ENCODE measurements around the gene CUEDC1.

The CUEDC1 gene

DNA sequence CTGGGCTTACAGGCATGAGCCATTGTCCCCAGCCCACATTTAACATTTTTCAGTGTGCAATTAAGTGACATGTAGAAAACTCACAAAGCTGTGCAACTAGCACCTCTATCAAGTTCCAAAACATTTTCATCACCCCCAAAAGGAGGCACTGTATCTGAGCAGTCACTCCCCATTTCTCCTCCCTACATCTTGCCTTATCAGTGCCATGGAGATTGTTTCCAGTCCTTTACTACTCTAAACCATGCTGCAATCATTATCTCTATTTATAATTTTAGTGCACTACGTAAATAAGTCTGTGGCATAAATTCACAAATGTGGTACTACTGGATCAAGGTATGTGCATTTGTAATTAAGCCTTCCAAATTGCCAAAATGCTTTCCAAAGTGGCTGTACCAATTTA, 112.9 kb downstream of the CUEDC1 start:
- FAIRE-seq, result no peak
- no peak for TF ChIP-seq POLR2AphosphoS5 (IDR thresholded peaks at IDR 0.05; ENCODE audit: low read depth, low read length)
- no peak for TF ChIP-seq TAF1 (IDR thresholded peaks at IDR 0.05; ENCODE audit: borderline replicate concordance, low read depth, low read length)
- TF ChIP-seq POLR2A (IDR thresholded peaks at IDR 0.05; ENCODE audit: low read depth, low read length), result no peak
- no peak for DNase-seq (ENCODE audit: insufficient read length)

DNA sequence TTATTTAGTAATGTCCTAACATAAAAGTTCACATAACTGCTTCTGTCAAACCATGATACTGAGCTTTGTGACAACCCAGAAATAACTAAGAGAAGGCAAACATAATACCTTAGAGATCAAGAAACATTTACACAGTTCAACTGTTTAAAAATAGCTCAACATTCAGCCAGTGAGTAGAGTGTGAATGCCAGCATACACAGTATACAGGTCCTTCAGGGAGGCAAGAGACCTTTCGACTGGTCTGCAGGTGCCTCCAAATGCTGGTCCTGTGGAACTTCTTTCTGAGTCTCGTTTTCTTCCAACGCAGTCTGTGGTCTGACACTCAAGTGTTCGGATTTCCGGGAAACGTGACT, 115.7 kb downstream of the CUEDC1 start:
- TF ChIP-seq POLR2A (IDR thresholded peaks at IDR 0.05; ENCODE audit: low read depth, low read length), result no peak
- no peak for TF ChIP-seq POLR2AphosphoS5 (IDR thresholded peaks at IDR 0.05; ENCODE audit: low read depth, low read length)
- TF ChIP-seq TAF1 (IDR thresholded peaks at IDR 0.05; ENCODE audit: borderline replicate concordance, low read depth, low read length), result no peak
- no peak for DNase-seq (ENCODE audit: insufficient read length)
- FAIRE-seq, result no peak

DNA sequence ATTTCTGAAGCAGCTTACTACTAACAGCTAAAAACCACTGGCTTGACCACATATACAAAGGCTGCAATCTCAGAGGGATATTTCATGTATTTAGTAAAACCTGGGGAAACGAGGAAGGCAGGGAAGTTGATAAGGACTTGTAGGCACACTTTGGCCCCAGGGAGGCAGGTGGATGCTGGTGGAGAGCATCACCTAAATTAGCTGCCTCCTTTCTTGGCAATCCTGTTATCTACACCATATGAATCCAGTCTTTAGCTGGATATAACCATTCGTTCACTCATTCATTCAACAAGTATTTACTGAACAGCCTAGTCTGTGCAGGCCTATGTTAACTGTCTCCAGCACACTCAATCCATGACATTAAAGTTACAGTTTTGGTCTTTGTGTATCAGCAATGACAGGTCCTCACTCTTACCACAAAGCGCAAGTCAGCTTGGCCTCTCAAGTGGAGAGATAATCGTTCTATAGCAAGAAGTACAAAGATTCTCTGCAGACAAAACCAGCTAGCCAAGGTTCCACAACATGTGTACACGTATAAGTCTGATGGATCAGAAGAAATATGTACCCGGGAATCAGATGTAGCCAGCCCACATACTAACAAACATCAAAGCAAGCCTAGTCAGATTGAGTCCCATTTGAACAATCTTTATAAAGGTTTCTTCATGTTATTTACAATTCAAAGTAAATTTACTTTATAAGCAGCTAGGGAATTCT, 116.2 kb downstream of the CUEDC1 start:
- no peak for FAIRE-seq
- TF ChIP-seq POLR2A (IDR thresholded peaks at IDR 0.05; ENCODE audit: low read depth, low read length) (no peak), TAF1 (IDR thresholded peaks at IDR 0.05; ENCODE audit: borderline replicate concordance, low read depth, low read length) (no peak), POLR2AphosphoS5 (IDR thresholded peaks at IDR 0.05; ENCODE audit: low read depth, low read length) (no peak)
- no peak for DNase-seq (ENCODE audit: insufficient read length)

DNA sequence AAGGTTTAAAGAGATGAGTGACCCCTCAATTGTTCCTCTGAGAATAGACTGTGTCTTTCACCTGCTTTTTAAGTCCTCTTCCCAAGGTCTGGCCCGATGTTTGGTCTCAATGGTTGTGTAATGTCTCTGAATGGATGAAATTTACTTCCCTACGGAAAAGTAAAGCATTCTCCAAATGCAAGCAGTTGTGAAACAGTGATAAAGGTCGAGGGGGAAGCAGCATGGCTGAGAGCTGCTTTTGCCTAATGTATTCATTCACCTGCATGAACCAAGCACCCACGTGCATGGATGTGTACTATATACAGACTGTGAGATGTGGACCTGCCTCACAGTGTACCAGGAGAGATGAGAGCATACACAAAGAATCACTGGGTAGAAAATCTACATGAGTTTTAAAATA, 116.8 kb downstream of the CUEDC1 start:
- no peak for DNase-seq (ENCODE audit: insufficient read length)
- FAIRE-seq, result no peak
- TF ChIP-seq POLR2A (IDR thresholded peaks at IDR 0.05; ENCODE audit: low read depth, low read length) (no peak), POLR2AphosphoS5 (IDR thresholded peaks at IDR 0.05; ENCODE audit: low read depth, low read length) (no peak)

DNA sequence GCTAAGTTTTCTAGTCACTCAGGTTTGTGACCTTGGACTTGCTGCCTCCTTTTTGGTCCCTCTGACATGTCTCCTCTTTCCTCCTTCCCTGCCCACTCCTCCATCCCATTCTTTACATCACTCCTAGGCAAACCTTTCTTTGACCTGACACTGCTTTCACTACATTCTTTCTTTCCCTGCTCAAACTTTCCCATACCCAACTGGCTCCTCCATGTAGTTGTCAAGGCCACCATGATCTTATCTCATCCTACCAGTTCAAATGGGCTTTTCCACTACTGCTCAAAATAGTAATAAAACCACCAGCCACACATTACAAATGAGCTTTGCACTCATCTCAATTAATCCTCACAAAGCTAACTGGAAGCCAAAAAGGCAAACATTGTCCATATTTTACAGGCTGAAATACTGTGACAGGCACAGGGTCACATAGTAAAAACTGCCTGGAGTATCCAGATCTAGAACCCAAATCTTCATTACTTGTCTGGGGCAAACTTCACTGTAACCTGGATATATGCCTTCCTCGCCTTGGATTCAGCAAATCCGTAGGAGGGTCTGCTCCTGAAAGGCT, 119.8 kb downstream of the CUEDC1 start:
- no peak for FAIRE-seq
- no peak for DNase-seq (ENCODE audit: insufficient read length)
- TF ChIP-seq POLR2A (IDR thresholded peaks at IDR 0.05; ENCODE audit: low read depth, low read length) (no peak), POLR2AphosphoS5 (IDR thresholded peaks at IDR 0.05; ENCODE audit: low read depth, low read length) (no peak), TAF1 (IDR thresholded peaks at IDR 0.05; ENCODE audit: borderline replicate concordance, low read depth, low read length) (no peak)

DNA sequence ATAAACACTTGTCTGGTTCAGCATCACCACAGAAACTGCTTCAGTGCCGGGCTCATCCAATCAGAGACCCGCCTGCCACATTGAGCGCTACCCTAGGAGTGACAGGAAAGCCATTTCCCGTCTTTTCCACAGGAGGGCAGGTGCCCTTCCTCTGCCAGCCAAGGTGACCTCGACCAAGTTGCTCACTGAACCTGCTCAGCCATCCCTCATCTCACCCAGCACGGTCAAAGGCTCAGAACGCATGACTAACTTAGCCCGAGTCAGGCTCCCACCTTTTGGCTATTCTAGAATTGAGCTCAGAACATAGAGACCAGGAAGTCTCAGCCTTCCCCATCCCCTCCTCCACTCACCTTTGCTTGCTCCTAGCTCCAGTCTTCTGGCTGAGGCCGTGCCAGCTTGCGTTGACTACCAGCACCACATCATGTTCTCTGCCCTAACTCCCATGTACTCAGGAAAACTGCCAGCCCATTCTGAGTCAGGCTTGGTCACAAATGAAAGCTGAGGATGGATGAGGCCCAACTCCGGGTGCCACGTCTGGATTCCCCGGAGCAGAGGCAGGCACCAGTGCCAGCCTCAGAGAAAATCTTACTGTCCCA, 121.0 kb downstream of the CUEDC1 start:
- FAIRE-seq (no peak), DNase-seq (ENCODE audit: insufficient read length) (no peak)
- no peak for TF ChIP-seq POLR2AphosphoS5 (IDR thresholded peaks at IDR 0.05; ENCODE audit: low read depth, low read length)
- TF ChIP-seq TAF1 (IDR thresholded peaks at IDR 0.05; ENCODE audit: borderline replicate concordance, low read depth, low read length), result no peak
- TF ChIP-seq POLR2A (IDR thresholded peaks at IDR 0.05; ENCODE audit: low read depth, low read length), result no peak

DNA sequence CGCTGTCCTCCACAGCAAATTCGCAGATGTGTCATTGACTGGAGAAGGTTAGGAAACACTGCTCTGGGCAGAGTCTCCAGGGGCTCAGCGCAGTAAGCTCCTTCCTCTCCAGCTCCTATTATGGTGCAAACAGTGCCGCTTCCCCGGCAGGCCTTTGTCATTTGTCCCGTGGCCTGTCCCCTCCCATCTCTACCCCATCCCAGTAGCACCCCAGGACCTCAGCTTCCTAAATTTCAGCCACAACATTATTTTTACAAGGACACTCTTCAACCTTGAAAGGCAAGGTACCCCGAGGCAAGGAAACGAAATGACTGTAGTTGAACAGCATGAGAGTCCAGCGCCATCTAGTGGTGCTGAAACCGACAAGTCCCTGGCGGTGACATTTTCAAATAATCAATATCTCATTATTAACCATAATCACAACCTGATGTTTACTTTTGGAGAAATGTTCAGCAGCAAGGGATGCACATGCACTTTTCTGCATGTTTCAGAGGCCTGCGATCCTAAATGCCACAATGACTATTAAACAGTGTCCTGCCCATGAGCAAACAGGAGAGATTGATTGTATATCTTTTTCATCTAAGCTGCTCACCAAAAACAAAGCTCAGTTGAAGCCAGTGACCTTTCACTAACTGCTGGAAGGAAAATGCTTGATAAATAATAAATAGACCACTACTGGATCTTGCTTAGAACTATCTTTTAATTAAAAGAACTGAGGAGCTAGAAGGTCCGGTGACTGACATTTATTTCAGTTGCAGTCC, 121.9 kb downstream of the CUEDC1 start:
- TF ChIP-seq POLR2A (IDR thresholded peaks at IDR 0.05; ENCODE audit: low read depth, low read length) (no peak), TAF1 (IDR thresholded peaks at IDR 0.05; ENCODE audit: borderline replicate concordance, low read depth, low read length) (no peak), POLR2AphosphoS5 (IDR thresholded peaks at IDR 0.05; ENCODE audit: low read depth, low read length) (no peak)

DNA sequence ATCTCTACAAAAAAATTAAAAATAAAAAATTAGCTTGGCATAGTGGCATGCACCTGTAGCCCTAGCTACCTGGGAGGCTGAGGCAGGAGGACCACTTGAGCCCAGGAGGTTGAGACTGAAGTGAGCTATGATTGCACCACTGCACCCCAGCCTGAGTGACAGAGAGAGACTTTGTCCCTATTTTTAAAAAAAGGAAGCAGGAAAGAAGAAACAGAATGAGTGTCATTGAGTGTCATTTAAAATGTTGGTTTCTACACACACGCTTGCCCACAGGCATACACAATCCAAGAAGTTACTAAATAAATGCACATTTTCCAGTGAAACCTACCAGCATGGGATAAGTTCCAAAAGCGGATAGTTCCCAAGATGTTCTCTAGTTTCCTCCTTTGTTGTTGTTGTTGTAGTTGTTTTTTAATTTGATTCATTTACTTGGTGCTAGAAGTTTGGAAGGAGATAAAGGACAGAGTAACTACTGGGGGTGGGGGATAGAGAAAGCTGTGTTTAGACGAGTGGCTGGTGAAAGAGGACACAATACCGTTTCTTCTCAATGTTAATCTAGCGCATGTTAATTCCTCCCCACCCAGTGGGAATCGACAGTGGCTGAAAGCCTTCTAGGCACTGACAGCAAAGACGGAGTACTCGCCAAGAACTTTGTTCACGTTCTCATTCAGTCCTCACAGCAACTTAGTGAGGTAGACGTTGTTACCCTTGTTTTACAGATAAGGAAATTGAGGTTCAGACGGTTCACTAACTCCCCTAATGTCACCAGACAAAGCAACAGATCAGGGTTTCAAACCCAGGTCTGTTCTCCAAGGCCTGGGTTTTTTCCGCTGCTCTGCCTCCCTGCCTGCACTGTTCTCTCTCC, 122.7 kb downstream of the CUEDC1 start:
- no peak for TF ChIP-seq POLR2A (IDR thresholded peaks at IDR 0.05; ENCODE audit: low read depth, low read length)
- no peak for TF ChIP-seq POLR2AphosphoS5 (IDR thresholded peaks at IDR 0.05; ENCODE audit: low read depth, low read length)
- TF ChIP-seq TAF1 (IDR thresholded peaks at IDR 0.05; ENCODE audit: borderline replicate concordance, low read depth, low read length), result no peak
- FAIRE-seq (no peak), DNase-seq (ENCODE audit: insufficient read length) (no peak)

More for the DNA sequence above, 121.9 kb downstream of the CUEDC1 start:
- FAIRE-seq (peak; percentile 63), DNase-seq (ENCODE audit: insufficient read length) (peak; percentile 34)

DNA sequence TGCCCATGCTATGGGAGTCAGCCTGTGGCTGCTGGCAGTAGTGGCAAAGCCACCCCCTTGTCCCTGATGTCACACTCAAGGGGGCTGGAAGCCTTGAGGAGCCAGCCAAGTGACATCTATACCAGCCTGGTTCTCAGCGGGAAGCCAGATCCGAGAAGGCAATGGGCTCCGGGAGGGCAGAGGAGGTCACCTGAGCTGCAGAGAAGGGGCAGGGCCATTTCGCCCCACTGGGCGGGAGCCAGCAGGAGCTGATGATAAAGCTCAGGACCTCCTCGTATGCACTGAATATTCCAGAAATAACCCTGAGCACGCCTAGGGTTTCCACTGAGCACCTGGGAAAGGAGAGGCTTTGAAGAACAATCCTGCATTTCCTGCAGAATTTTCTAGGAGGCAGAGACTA, 124.3 kb downstream of the CUEDC1 start:
- no peak for FAIRE-seq
- TF ChIP-seq POLR2AphosphoS5 (IDR thresholded peaks at IDR 0.05; ENCODE audit: low read depth, low read length) (no peak), TAF1 (IDR thresholded peaks at IDR 0.05; ENCODE audit: borderline replicate concordance, low read depth, low read length) (no peak), POLR2A (IDR thresholded peaks at IDR 0.05; ENCODE audit: low read depth, low read length) (no peak)
- DNase-seq (ENCODE audit: insufficient read length), result no peak

DNA sequence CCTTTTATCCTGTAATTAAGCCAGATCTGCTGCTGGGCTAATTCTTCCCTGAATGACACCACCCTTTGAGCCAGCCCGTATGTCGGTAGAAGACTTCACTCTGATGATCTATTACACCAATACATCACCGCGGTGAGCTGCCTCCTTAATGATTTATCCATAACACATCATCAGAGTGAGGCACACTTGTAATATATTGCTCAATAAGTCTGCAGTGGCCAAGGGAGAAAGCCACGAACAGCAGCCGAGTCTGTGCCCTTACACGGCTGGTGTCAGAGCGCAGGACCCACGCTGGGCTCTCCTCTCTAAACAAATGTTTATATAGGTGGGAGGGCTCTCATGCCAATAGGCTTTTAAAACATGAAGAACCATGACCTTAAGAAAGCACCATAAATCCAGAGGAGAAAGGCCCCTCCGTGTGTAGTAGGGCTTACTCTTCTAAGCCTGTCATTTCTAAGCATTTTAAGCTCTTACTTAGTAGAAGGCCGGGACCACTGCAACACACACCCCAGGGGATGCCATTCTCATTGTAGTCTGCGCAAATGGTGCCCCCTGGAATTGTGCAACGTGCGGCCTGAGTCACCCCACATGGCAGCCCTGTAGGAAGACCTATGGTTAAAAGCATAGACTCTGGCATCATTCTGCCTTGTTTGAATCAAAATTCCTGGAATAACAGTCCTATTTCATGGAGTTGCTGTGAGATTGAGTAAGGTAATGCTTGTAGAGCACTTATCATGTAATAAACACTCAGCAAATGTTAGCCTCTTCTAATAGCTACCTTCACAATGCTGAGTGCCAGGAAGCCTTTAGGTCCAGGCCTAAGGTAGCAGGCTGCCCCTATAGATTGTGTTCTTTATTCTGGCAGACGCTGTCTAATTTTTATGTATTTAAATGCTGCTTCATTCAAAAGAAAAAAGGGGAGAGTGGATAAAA, 131.5 kb downstream of the CUEDC1 start:
- FAIRE-seq (no peak), DNase-seq (ENCODE audit: insufficient read length) (no peak)

More for the DNA sequence above, 131.5 kb downstream of the CUEDC1 start:
- TF ChIP-seq TAF1 (IDR thresholded peaks at IDR 0.05; ENCODE audit: borderline replicate concordance, low read depth, low read length) (no peak), POLR2A (IDR thresholded peaks at IDR 0.05; ENCODE audit: low read depth, low read length) (no peak), POLR2AphosphoS5 (IDR thresholded peaks at IDR 0.05; ENCODE audit: low read depth, low read length) (no peak)

All from GM12892 (cell line).